Testis (tissue), 2 donors: ENCODE results near the gene NUP37.

Experiments
- POLR2A ChIP-seq: fragments of 450-650 bp; IDR thresholded peaks from one replicate; pipeline ENCODE4 v1.6.1; 2017; ENCODE audit warnings: antibody characterized with exemption, mild to moderate bottlenecking, moderate library complexity
- TF ChIP-seq, protein P1 (sequence below), 3 experiments: fragments of 450-650 bp in 2 of 3; fragments of 200-600 bp in 1 of 3; sonication (generic) in 1 of 3; IDR thresholded peaks; one replicate each; pipeline ENCODE4 v1.5.1; 2016 to 2019; ENCODE audit warnings: antibody characterized with exemption in 3 of 3, mild to moderate bottlenecking in 2 of 3, moderate library complexity in 1 of 3

DNA sequence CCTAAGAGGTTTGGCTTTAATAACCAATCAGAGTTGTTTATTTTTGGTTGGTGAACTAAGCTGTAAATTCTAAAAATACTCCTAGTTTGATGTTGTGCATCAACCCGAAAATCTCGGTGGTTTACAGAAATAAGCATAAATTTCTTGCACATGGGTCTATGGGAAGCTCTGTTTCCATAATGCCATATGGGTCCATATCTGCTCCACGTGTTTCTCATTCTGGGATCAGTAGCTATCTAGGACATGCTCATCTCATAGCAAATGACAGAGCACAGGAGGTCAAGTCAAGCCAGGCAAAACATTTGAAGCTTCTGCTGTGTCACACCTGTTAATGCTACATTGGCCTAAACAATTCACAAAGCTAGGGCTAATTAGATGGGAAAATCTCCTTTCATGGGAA is 23.1 kb downstream of the NUP37 start:
- TF ChIP-seq, protein P1, sequence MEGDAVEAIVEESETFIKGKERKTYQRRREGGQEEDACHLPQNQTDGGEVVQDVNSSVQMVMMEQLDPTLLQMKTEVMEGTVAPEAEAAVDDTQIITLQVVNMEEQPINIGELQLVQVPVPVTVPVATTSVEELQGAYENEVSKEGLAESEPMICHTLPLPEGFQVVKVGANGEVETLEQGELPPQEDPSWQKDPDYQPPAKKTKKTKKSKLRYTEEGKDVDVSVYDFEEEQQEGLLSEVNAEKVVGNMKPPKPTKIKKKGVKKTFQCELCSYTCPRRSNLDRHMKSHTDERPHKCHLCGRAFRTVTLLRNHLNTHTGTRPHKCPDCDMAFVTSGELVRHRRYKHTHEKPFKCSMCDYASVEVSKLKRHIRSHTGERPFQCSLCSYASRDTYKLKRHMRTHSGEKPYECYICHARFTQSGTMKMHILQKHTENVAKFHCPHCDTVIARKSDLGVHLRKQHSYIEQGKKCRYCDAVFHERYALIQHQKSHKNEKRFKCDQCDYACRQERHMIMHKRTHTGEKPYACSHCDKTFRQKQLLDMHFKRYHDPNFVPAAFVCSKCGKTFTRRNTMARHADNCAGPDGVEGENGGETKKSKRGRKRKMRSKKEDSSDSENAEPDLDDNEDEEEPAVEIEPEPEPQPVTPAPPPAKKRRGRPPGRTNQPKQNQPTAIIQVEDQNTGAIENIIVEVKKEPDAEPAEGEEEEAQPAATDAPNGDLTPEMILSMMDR (IDR thresholded peaks at IDR 0.05), result no peak
- TF ChIP-seq POLR2A, result no peak
